Astrocyte (in vitro differentiated cells and primary cell): ENCODE data around the gene SOX13.

ENCODE experiments used
- CTCF ChIP-seq: IDR thresholded peaks from 2 replicates; pipeline ENCODE4 v1.5.1; 2011; ENCODE audit warnings: low read depth, mild to moderate bottlenecking, inconsistent platforms, low read length, moderate library complexity; ENCODE audit not compliant: insufficient read depth
- EZH2 ChIP-seq: IDR thresholded peaks from 2 replicates; pipeline ENCODE4 v1.6.1; 2012; ENCODE audit warnings: mild to moderate bottlenecking, low read length, inconsistent platforms; ENCODE audit not compliant: insufficient read depth

GRCh38 chr1:204142032-204142974 is 69.4 kb downstream of the SOX13 start:
- TF ChIP-seq EZH2 = no peak
- no peak for TF ChIP-seq CTCF
